BJ (cell line): ENCODE measurements around the gene SRMS. TPM values are rescaled to one million over a fixed set of nuclear protein-coding genes. Genes with fewer than 3 reads are reported as not detected.

ENCODE experiments used
- CTCF ChIA-PET: fragments of 350-600 bp; formaldehyde crosslinking; extraction: SDS; loops from one replicate; lab custom pipeline; 2021; ENCODE audit warnings: antibody characterized with exemption, inconsistent platforms; lab: Yijun Ruan, JAX
- POLR2A ChIA-PET: fragments of 300-600 bp; sonication (Branson Sonifier 250); formaldehyde crosslinking; extraction: SDS; loops from one replicate; lab custom pipeline; 2021; ENCODE audit warnings: antibody characterized with exemption; lab: Charles Lee
- DNase-seq: peaks from one replicate; pipeline ENCODE4 v3.0.0-alpha.2; 2011; ENCODE audit warnings: low read depth
- H3K27me3 ChIP-seq: 2 replicates; pipeline ENCODE4 v1.6.0; 2011; ENCODE audit warnings: low read length; ENCODE audit not compliant: control insufficient read depth, insufficient read depth
- H3K36me3 ChIP-seq: 2 replicates; pipeline ENCODE4 v1.5.1; 2011; ENCODE audit warnings: low read length; ENCODE audit not compliant: control insufficient read depth, insufficient read depth
- H3K4me3 ChIP-seq: 2 replicates; pipeline ENCODE4 v1.5.1; 2011; ENCODE audit warnings: low read depth, mild to moderate bottlenecking, control low read depth, low read length
- polyA plus RNA-seq: library from polyadenylated mRNA; depleted of rRNA; stranded (reverse); fragments of >200 nt; gene quantifications from 2 replicates; pipeline ENCODE4 v1.2.3, GENCODE V29; 2011
- TF ChIP-seq, protein P1 (sequence below): IDR thresholded peaks from 2 replicates; pipeline ENCODE4 v1.5.1; 2011; ENCODE audit warnings: low read depth, mild to moderate bottlenecking, control low read depth, inconsistent platforms, low read length, moderate library complexity; ENCODE audit not compliant: insufficient read depth

The SRMS gene
- polyA plus RNA-seq, 1 experiment, result not detected

GRCh38 chr20:63505281-63505680 is 42.3 kb downstream of the SRMS start:
- TF ChIP-seq, protein P1, sequence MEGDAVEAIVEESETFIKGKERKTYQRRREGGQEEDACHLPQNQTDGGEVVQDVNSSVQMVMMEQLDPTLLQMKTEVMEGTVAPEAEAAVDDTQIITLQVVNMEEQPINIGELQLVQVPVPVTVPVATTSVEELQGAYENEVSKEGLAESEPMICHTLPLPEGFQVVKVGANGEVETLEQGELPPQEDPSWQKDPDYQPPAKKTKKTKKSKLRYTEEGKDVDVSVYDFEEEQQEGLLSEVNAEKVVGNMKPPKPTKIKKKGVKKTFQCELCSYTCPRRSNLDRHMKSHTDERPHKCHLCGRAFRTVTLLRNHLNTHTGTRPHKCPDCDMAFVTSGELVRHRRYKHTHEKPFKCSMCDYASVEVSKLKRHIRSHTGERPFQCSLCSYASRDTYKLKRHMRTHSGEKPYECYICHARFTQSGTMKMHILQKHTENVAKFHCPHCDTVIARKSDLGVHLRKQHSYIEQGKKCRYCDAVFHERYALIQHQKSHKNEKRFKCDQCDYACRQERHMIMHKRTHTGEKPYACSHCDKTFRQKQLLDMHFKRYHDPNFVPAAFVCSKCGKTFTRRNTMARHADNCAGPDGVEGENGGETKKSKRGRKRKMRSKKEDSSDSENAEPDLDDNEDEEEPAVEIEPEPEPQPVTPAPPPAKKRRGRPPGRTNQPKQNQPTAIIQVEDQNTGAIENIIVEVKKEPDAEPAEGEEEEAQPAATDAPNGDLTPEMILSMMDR, result no peak
- peaks cover 7% of the 10 kb centered on the region for H3K27me3 ChIP-seq
- no peak for DNase-seq
- H3K4me3 ChIP-seq, result no peak overlapping the region
- no peaks in the 10 kb centered on the region for H3K36me3 ChIP-seq
- CTCF ChIA-PET, result interaction anchor here (0.5 to 2.9 kb wide), 2 partner anchors 9 to 11 kb away, joined by 3 to 19 read pairs; no protein-coding TSS in a partner anchor
- POLR2A ChIA-PET, result no interaction called here

DNA sequence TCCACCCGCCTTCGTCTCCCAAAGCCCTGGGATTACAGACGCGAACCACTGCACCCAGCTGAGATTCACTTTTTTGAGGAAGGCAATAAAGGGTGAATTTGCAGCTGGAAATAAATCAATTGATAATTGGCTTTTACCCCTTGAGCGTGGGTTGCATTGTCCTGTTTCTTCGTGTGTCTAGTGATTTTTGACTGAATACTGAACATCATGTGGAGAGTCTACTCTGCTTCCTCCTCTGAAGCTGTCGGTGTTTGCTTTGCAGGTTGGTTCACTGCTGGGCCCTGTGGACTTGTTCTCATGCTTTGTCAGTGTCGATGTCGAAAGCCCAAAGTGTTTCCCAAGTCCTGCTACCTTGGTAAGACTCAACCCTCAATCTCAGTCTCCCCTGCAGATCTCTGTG is 42.9 kb downstream of the SRMS start:
- TF ChIP-seq, protein P1, result no peak
- ChIA-PET CTCF (interaction anchor here (2.9 kb wide), 1 partner anchor 8 kb away, joined by 19 read pairs; no protein-coding TSS in a partner anchor), POLR2A (no interaction called here)
- no peak overlapping the region for H3K4me3 ChIP-seq
- H3K36me3 ChIP-seq, result no peaks in the 10 kb centered on the region
- no peak for DNase-seq
- peaks cover 7% of the 10 kb centered on the region for H3K27me3 ChIP-seq

- H3K36me3 ChIP-seq, result no peaks in the 10 kb centered on the region
- CTCF ChIA-PET, result interaction anchor here (1.8 kb wide), 1 partner anchor 17 kb away, joined by 4 read pairs; the partner anchor contains the start of gene PPDPF
- POLR2A ChIA-PET, result no interaction called here
- DNase-seq, result no peak
- TF ChIP-seq, protein P1, result no peak
- no peak overlapping the region for H3K4me3 ChIP-seq
- peaks cover 10% of the 10 kb centered on the region for H3K27me3 ChIP-seq
Observed at GRCh38 chr20:63503524-63503923, 44.0 kb downstream of the SRMS start.

- peaks cover 10% of the 10 kb centered on the region for H3K27me3 ChIP-seq
- DNase-seq, result no peak
- POLR2A ChIA-PET, result no interaction called here
- TF ChIP-seq, protein P1, result no peak
- CTCF ChIA-PET, result interaction anchor here (1.8 kb wide), 1 partner anchor 18 kb away, joined by 4 read pairs; the partner anchor contains the start of gene PPDPF
- H3K4me3 ChIP-seq, result no peak overlapping the region
- H3K36me3 ChIP-seq, result no peaks in the 10 kb centered on the region
Observed at GRCh38 chr20:63502671-63503172, 44.8 kb downstream of the SRMS start.

GRCh38 chr20:63501818-63502670 is 45.5 kb downstream of the SRMS start:
- ChIA-PET POLR2A (no interaction called here), CTCF (interaction anchor here (1.8 kb wide), 1 partner anchor 19 kb away, joined by 4 read pairs; the partner anchor contains the start of gene PPDPF)
- Histone ChIP-seq H3K27me3 (peaks cover 10% of the 10 kb centered on the region), H3K4me3 (no peak overlapping the region), H3K36me3 (no peaks in the 10 kb centered on the region)
- no peak for DNase-seq
- TF ChIP-seq, protein P1, result no peak
